Prostate gland (tissue), 2 donors: ENCODE measurements around the gene GATD1. TPM values are rescaled to one million over a fixed set of nuclear protein-coding genes. Genes with fewer than 3 reads are reported as not detected.

Experiments used
- DNase-seq: peaks from one replicate; pipeline ENCODE4 v3.0.0-alpha.2; 2019; ENCODE audit warnings: low spot score
- H3K27ac ChIP-seq, 2 donors: fragments of 200-600 bp; sonication (generic); 2 replicates each; pipeline ENCODE4 v1.5.1; 2017 to 2019
- H3K27me3 ChIP-seq: fragments of 200-600 bp; sonication (generic); replicated peaks from 2 replicates; pipeline ENCODE4 v1.5.1; 2019; ENCODE audit not compliant: insufficient read depth
- H3K36me3 ChIP-seq, 2 donors: fragments of 200-600 bp; sonication (generic); 1 replicate in 1 of 2; 2 replicates in 1 of 2; pipeline versions ENCODE4 v1.5.1 to v1.8.1; 2017 to 2019
- H3K4me1 ChIP-seq: fragments of 200-600 bp; sonication (generic); replicated peaks from 2 replicates; pipeline ENCODE4 v1.5.1; 2019
- H3K4me3 ChIP-seq, 2 donors: fragments of 200-600 bp; sonication (generic); 2 replicates each; pipeline ENCODE4 v1.5.1; 2017 to 2019
- H3K9me3 ChIP-seq: fragments of 200-600 bp; sonication (generic); 2 replicates; pipeline ENCODE4 v1.5.1; 2017
- CTCF ChIP-seq, 4 experiments: fragments of 200-600 bp in 2 of 4; fragments of 450-650 bp in 2 of 4; sonication (generic) in 2 of 4; IDR thresholded peaks; 1 replicate in 3 of 4; 2 replicates in 1 of 4; pipeline ENCODE4 v1.5.1; 2016 to 2019; ENCODE audit warnings: antibody characterized with exemption in 4 of 4, mild to moderate bottlenecking in 2 of 4, moderate library complexity in 2 of 4
- POLR2A ChIP-seq: fragments of 450-650 bp; IDR thresholded peaks from one replicate; pipeline ENCODE4 v1.6.1; 2016; ENCODE audit warnings: antibody characterized with exemption, mild to moderate bottlenecking
- POLR2AphosphoS5 ChIP-seq: sonication (generic); formaldehyde crosslinking; IDR thresholded peaks from one replicate; pipeline ENCODE4 v1.6.1; 2017; ENCODE audit warnings: antibody characterized with exemption
- WGBS: methylation state at CpG from one replicate; pipeline ENCODE4 v1.1.5; 2018; 5-methylcytosine and 5-hydroxymethylcytosine counted together
- intact Hi-C: fragments of 100-400 bp; cut with DNase I; formaldehyde crosslinking; loops from one replicate; pipeline ENCODE4 v1.14.2; 2022
- total RNA-seq, 2 donors: library from RNA; depleted of rRNA; stranded (reverse); fragments of >200 nt; gene quantifications; one replicate each; pipeline ENCODE4 v1.1.0, GENCODE V29; 2016

The GATD1 gene
- total RNA-seq, 2 donors from 2014 or later = 29.9 to 72.3 TPM

- Histone ChIP-seq H3K9me3 (no peaks in the 10 kb centered on the region), H3K27me3 (no peaks in the 10 kb centered on the region), H3K4me1 (peaks cover 13% of the 10 kb centered on the region), H3K4me3 (no peak overlapping the region), H3K27ac (no peak overlapping the region), H3K36me3 (no peaks in the 10 kb centered on the region)
- DNase-seq = no peak
- intact Hi-C loops = loop anchor here (2.0 kb wide), 1 partner anchor 165 kb away; no protein-coding TSS in a partner anchor
- TF ChIP-seq POLR2AphosphoS5 (no peak), CTCF (IDR thresholded peaks at IDR 0.05) (no peak), POLR2A (no peak)
- 51% methylated on average over 25 of the region's 33 CpGs for WGBS
These were observed 55.4 kb downstream of the GATD1 start for GRCh38 chr11:721741-722345.

- no peak for DNase-seq
- peaks cover 11% of the 10 kb centered on the region for H3K4me1 ChIP-seq
- no peak overlapping the region for H3K4me3 ChIP-seq
- intact Hi-C loops = no loop called here
- H3K36me3 ChIP-seq = no peaks in the 10 kb centered on the region
- no peak overlapping the region for H3K27ac ChIP-seq
- WGBS = 72% methylated on average over 16 of the region's 28 CpGs
- no peaks in the 10 kb centered on the region for H3K9me3 ChIP-seq
- H3K27me3 ChIP-seq = no peaks in the 10 kb centered on the region
- TF ChIP-seq POLR2AphosphoS5 (no peak), CTCF (IDR thresholded peaks at IDR 0.05) (no peak), POLR2A (no peak)
These were observed 56.0 kb downstream of the GATD1 start for GRCh38 chr11:721247-721740.

GRCh38 chr11:720642-721246 lies 56.5 kb downstream of the GATD1 start:
- Histone ChIP-seq H3K27ac (no peak overlapping the region), H3K36me3 (no peaks in the 10 kb centered on the region), H3K9me3 (no peaks in the 10 kb centered on the region), H3K4me1 (peaks cover 6% of the 10 kb centered on the region), H3K4me3 (no peak overlapping the region), H3K27me3 (no peaks in the 10 kb centered on the region)
- intact Hi-C loops = no loop called here
- DNase-seq = no peak
- TF ChIP-seq CTCF (IDR thresholded peaks at IDR 0.05) (no peak), POLR2A (no peak), POLR2AphosphoS5 (no peak)
- 43% methylated on average over 26 of the region's 53 CpGs for WGBS

- no peak for TF ChIP-seq POLR2A
- TF ChIP-seq POLR2AphosphoS5 = no peak
- no peak for TF ChIP-seq CTCF (IDR thresholded peaks at IDR 0.05)
- 93% methylated on average over 20 of the region's 35 CpGs for WGBS
These were observed 57.2 kb downstream of the GATD1 start for GRCh38 chr11:720017-720641.

More at GRCh38 chr11:720017-720641, 57.2 kb downstream of the GATD1 start:
- intact Hi-C loops = no loop called here
- no peak for DNase-seq
- Histone ChIP-seq H3K4me1 (no peaks in the 10 kb centered on the region), H3K36me3 (no peaks in the 10 kb centered on the region), H3K4me3 (no peak overlapping the region), H3K27ac (no peak overlapping the region), H3K9me3 (no peaks in the 10 kb centered on the region), H3K27me3 (no peaks in the 10 kb centered on the region)
